ENCODE data around the gene EHD1.

Gene EHD1

GRCh38 chr11:64836448-64837072 is 41.9 kb downstream of the EHD1 start:
- DNase-seq (ENCODE audit: low read depth), result no peak
- no peak overlapping the region for H3K4me3 ChIP-seq (ENCODE audit: low read depth, low read length)
- no peak for TF ChIP-seq CTCF (conservative IDR thresholded peaks at IDR 0.05; ENCODE audit: low read depth, low read length)

- no peak for DNase-seq (ENCODE audit: low read depth)
- no peak overlapping the region for H3K4me3 ChIP-seq (ENCODE audit: low read depth, low read length)
- no peak for TF ChIP-seq CTCF (conservative IDR thresholded peaks at IDR 0.05; ENCODE audit: low read depth, low read length)
Measured at GRCh38 chr11:64835616-64836447, 42.6 kb downstream of the EHD1 start.

- no peak for TF ChIP-seq CTCF (conservative IDR thresholded peaks at IDR 0.05; ENCODE audit: low read depth, low read length)
- DNase-seq (ENCODE audit: low read depth), result no peak
- H3K4me3 ChIP-seq (ENCODE audit: low read depth, low read length), result no peak overlapping the region
Measured at GRCh38 chr11:64834723-64835615, 43.5 kb downstream of the EHD1 start.

GRCh38 chr11:64834031-64834722 is 44.2 kb downstream of the EHD1 start:
- TF ChIP-seq CTCF (conservative IDR thresholded peaks at IDR 0.05; ENCODE audit: low read depth, low read length), result no peak
- DNase-seq (ENCODE audit: low read depth), result no peak

GRCh38 chr11:64833509-64833908 is 44.9 kb downstream of the EHD1 start:
- no peak overlapping the region for H3K4me3 ChIP-seq (ENCODE audit: low read depth, low read length)
- DNase-seq (ENCODE audit: low read depth), result no peak
- TF ChIP-seq CTCF (conservative IDR thresholded peaks at IDR 0.05; ENCODE audit: low read depth, low read length), result no peak

More at GRCh38 chr11:64834031-64834722, 44.2 kb downstream of the EHD1 start:
- H3K4me3 ChIP-seq (ENCODE audit: low read depth, low read length), result no peak overlapping the region

- no peak for DNase-seq (ENCODE audit: low read depth)
- no peak for TF ChIP-seq CTCF (conservative IDR thresholded peaks at IDR 0.05; ENCODE audit: low read depth, low read length)
- H3K4me3 ChIP-seq (ENCODE audit: low read depth, low read length), result no peak overlapping the region
Measured at GRCh38 chr11:64833198-64833502, 45.3 kb downstream of the EHD1 start.

Measured in choroid plexus epithelial cell (primary cell).